Measurements from ENCODE around the gene GFRA4.

GRCh38 chr20:3628502-3629314, 34.5 kb downstream of the GFRA4 start:
- TF ChIP-seq CTCF (IDR thresholded peaks at IDR 0.05 in 4 of 5, conservative IDR thresholded peaks at IDR 0.05 in 1 of 5): no peak
- no peak for TF ChIP-seq POLR2A (IDR thresholded peaks at IDR 0.05)
